Measurements from ENCODE around the gene MIGA2. TPM values are rescaled to one million over a fixed set of nuclear protein-coding genes. Genes with fewer than 3 reads are reported as not detected.

MIGA2 gene
- total and polyA plus RNA-seq, 2 experiments from 2014 or later = 19.3 to 47.8 TPM

DNA sequence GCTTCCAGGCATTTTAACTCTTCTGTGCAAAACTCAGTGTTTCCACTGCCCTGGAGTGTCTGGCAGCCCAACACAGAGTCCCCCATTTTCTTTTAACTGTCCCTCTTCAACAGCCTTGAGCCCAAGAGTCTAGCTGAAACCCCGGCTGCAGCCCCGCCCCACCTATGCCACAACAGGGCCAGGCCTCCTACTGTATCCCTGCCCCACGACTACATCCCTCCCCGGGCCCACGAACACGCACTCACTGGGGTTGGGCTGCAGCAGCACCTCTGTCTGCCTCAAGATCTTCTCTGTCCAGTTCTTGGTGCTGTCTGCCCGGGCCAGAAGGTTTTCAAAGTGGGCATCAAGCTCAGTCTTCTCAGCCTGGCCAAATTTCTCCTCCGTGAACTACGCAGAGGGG lies 14.4 kb upstream of the MIGA2 start:
- DNase-seq (ENCODE audit: low spot score) (no peak), ATAC-seq (no peak)
- H3K27ac ChIP-seq (ENCODE audit: low read depth) = no peak overlapping the region
- H3K36me3 ChIP-seq (ENCODE audit: insufficient read depth) = no peaks in the 10 kb centered on the region
- H2AFZ ChIP-seq = no peak overlapping the region
- H3K9me2 ChIP-seq (ENCODE audit: insufficient read depth) = no peaks in the 10 kb centered on the region
- peaks cover 9% of the 10 kb centered on the region; the same call in 2 of the 3 replicates for H3K36me3 Mint-ChIP-seq (ENCODE audit: low read depth)
- peaks cover 2% of the 10 kb centered on the region for H3K27me3 Mint-ChIP-seq (ENCODE audit: insufficient read depth, low read depth, poor library complexity)
- H3K27me3 ChIP-seq (ENCODE audit: insufficient read depth) = no peaks in the 10 kb centered on the region
- H3K4me1 Mint-ChIP-seq = peaks cover 21% of the 10 kb centered on the region
- H3K4me2 ChIP-seq = no peak overlapping the region
- no peak overlapping the region for H3K4me3 ChIP-seq
- peak overlapping the region; percentile 69; the same call in 1 of the 2 replicates for H3K27ac Mint-ChIP-seq
- H4K20me1 ChIP-seq (replicated peaks; ENCODE audit: insufficient read depth) = peaks cover 17% of the 10 kb centered on the region
- peaks cover 35% of the 10 kb centered on the region for H3K79me2 ChIP-seq (replicated peaks; ENCODE audit: insufficient read depth)
- H3K4me3 Mint-ChIP-seq = no peak overlapping the region
- TF ChIP-seq, protein P1, sequence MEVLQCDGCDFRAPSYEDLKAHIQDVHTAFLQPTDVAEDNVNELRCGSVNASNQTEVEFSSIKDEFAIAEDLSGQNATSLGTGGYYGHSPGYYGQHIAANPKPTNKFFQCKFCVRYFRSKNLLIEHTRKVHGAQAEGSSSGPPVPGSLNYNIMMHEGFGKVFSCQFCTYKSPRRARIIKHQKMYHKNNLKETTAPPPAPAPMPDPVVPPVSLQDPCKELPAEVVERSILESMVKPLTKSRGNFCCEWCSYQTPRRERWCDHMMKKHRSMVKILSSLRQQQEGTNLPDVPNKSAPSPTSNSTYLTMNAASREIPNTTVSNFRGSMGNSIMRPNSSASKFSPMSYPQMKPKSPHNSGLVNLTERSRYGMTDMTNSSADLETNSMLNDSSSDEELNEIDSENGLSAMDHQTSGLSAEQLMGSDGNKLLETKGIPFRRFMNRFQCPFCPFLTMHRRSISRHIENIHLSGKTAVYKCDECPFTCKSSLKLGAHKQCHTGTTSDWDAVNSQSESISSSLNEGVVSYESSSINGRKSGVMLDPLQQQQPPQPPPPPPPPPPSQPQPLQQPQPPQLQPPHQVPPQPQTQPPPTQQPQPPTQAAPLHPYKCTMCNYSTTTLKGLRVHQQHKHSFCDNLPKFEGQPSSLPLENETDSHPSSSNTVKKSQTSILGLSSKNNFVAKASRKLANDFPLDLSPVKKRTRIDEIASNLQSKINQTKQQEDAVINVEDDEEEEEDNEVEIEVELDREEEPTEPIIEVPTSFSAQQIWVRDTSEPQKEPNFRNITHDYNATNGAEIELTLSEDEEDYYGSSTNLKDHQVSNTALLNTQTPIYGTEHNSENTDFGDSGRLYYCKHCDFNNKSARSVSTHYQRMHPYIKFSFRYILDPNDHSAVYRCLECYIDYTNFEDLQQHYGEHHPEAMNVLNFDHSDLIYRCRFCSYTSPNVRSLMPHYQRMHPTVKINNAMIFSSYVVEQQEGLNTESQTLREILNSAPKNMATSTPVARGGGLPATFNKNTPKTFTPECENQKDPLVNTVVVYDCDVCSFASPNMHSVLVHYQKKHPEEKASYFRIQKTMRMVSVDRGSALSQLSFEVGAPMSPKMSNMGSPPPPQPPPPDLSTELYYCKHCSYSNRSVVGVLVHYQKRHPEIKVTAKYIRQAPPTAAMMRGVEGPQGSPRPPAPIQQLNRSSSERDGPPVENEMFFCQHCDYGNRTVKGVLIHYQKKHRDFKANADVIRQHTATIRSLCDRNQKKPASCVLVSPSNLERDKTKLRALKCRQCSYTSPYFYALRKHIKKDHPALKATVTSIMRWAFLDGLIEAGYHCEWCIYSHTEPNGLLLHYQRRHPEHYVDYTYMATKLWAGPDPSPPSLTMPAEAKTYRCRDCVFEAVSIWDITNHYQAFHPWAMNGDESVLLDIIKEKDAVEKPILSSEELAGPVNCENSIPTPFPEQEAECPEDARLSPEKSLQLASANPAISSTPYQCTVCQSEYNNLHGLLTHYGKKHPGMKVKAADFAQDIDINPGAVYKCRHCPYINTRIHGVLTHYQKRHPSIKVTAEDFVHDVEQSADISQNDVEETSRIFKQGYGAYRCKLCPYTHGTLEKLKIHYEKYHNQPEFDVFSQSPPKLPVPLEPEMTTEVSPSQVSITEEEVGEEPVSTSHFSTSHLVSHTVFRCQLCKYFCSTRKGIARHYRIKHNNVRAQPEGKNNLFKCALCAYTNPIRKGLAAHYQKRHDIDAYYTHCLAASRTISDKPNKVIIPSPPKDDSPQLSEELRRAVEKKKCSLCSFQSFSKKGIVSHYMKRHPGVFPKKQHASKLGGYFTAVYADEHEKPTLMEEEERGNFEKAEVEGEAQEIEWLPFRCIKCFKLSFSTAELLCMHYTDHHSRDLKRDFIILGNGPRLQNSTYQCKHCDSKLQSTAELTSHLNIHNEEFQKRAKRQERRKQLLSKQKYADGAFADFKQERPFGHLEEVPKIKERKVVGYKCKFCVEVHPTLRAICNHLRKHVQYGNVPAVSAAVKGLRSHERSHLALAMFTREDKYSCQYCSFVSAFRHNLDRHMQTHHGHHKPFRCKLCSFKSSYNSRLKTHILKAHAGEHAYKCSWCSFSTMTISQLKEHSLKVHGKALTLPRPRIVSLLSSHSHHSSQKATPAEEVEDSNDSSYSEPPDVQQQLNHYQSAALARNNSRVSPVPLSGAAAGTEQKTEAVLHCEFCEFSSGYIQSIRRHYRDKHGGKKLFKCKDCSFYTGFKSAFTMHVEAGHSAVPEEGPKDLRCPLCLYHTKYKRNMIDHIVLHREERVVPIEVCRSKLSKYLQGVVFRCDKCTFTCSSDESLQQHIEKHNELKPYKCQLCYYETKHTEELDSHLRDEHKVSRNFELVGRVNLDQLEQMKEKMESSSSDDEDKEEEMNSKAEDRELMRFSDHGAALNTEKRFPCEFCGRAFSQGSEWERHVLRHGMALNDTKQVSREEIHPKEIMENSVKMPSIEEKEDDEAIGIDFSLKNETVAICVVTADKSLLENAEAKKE (CRISPR knock-in tag; IDR thresholded peaks at IDR 0.05) = no peak
- TF ChIP-seq JUNB (IDR thresholded peaks at IDR 0.05; ENCODE audit: unreplicated experiment) = no peak
- no peak for TF ChIP-seq POLR2AphosphoS5 (IDR thresholded peaks at IDR 0.05; ENCODE audit: low read depth)
- no peak for TF ChIP-seq NANOG (IDR thresholded peaks at IDR 0.05; ENCODE audit: borderline replicate concordance)
- TF ChIP-seq CTCF (conservative IDR thresholded peaks at IDR 0.05; ENCODE audit: low read depth in 2 of 2) = no peak
- no peak for TF ChIP-seq ZNF331 (CRISPR knock-in tag; IDR thresholded peaks at IDR 0.05; ENCODE audit: low read depth)
- no peak for TF ChIP-seq REST (IDR thresholded peaks at IDR 0.05; ENCODE audit: unreplicated experiment)
- TF ChIP-seq, protein P2, sequence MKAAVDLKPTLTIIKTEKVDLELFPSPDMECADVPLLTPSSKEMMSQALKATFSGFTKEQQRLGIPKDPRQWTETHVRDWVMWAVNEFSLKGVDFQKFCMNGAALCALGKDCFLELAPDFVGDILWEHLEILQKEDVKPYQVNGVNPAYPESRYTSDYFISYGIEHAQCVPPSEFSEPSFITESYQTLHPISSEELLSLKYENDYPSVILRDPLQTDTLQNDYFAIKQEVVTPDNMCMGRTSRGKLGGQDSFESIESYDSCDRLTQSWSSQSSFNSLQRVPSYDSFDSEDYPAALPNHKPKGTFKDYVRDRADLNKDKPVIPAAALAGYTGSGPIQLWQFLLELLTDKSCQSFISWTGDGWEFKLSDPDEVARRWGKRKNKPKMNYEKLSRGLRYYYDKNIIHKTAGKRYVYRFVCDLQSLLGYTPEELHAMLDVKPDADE (IDR thresholded peaks at IDR 0.05) = no peak
- no peak for TF ChIP-seq EZH2phosphoT487 (IDR thresholded peaks at IDR 0.05; ENCODE audit: unreplicated experiment)
- TF ChIP-seq ZNF114 (CRISPR knock-in tag; IDR thresholded peaks at IDR 0.05) = no peak
- TF ChIP-seq EZH2 (IDR thresholded peaks at IDR 0.05; ENCODE audit: low read depth, unreplicated experiment) = no peak
- no peak for TF ChIP-seq CREB1 (CRISPR knock-in tag; IDR thresholded peaks at IDR 0.05; ENCODE audit: low read depth)
- no peak for TF ChIP-seq STAT1 (IDR thresholded peaks at IDR 0.05; ENCODE audit: unreplicated experiment)
- H3K4me1 ChIP-seq (ENCODE audit: insufficient read depth) = peaks cover 4% of the 10 kb centered on the region
- H3F3A ChIP-seq (replicated peaks; ENCODE audit: low read depth) = no peaks in the 10 kb centered on the region
- no peaks in the 10 kb centered on the region for H3K9me3 Mint-ChIP-seq
